ENCODE measurements around the gene RNF112. TPM values are rescaled to one million over a fixed set of nuclear protein-coding genes. Genes with fewer than 3 reads are reported as not detected.
A peak's percentile ranks its signal among the peaks of the same experiment; 100 is the strongest.

The RNF112 gene
- total RNA-seq, 1 experiment from 2014 or later, result 0.09 TPM

GRCh38 chr17:19399750-19400450, 11.1 kb upstream of the RNF112 start:
- H3K9me3 ChIP-seq (ENCODE audit: low read depth, low read length, poor library complexity, severe bottlenecking), result no peaks in the 10 kb centered on the region
- peaks cover 24% of the 10 kb centered on the region for H3K4me1 ChIP-seq (ENCODE audit: insufficient read depth, low read length, poor library complexity, severe bottlenecking)
- BruUV-seq (replicated peaks), result no TSS peak
- no peak overlapping the region for H3K27ac ChIP-seq (ENCODE audit: low read depth, low read length, poor library complexity, severe bottlenecking)
- no peaks in the 10 kb centered on the region for H3K36me3 ChIP-seq (ENCODE audit: insufficient read depth, low read length, poor library complexity, severe bottlenecking)
- intact Hi-C loops (cut with micrococcal nuclease; ENCODE audit: unreplicated experiment), result no loop called here
- ChIA-PET CTCF (no interaction called here), POLR2A (ENCODE audit: low non-redundant PET) (no interaction called here)
- DNase-seq (ENCODE audit: low spot score), result no peak
- no peak overlapping the region for H3K4me3 ChIP-seq (ENCODE audit: low read depth, low read length, poor library complexity, severe bottlenecking)
- H3K27me3 ChIP-seq (replicated peaks; ENCODE audit: insufficient read depth, low read depth, low read length, poor library complexity), result no peaks in the 10 kb centered on the region
- no peak for TF ChIP-seq CTCF (conservative IDR thresholded peaks at IDR 0.05; ENCODE audit: low read depth, low read length)

DNA sequence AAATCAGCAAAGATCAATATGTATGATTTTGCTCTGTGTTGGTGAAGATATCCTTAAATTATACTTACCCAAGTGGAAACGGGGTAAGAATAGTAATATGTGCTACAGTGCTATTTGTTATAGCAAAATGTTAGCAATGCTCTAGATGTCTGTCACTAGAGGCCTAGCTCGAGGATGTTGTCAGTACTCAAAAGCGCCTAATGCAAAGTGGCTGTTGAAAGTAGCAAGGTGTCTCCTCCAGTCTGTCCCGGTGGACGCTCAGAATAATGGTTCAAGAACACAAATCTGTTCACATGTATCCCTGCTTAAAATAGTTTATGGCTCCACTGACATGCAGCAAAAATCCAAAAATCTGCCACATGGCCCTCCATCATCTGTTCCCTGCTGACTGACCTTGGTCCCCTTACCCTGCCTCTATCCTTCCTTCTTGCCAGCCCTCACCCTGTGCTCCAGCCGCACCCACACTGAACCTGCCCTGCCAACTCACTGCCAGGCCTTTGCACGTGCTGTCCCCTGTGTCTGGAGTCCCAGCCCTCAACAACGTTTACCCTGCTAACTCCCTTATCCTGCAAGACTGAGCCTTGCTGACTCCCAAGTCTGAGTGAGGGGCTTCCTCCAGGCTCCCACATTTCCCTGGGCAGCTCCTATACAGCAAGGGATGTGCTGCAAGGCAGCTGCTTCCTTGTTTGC, 9.6 kb upstream of the RNF112 start:
- Histone ChIP-seq H3K4me3 (ENCODE audit: low read depth, low read length, poor library complexity, severe bottlenecking) (no peak overlapping the region), H3K27me3 (replicated peaks; ENCODE audit: insufficient read depth, low read depth, low read length, poor library complexity) (no peaks in the 10 kb centered on the region), H3K9me3 (ENCODE audit: low read depth, low read length, poor library complexity, severe bottlenecking) (no peaks in the 10 kb centered on the region), H3K4me1 (ENCODE audit: insufficient read depth, low read length, poor library complexity, severe bottlenecking) (peaks cover 24% of the 10 kb centered on the region), H3K36me3 (ENCODE audit: insufficient read depth, low read length, poor library complexity, severe bottlenecking) (no peaks in the 10 kb centered on the region), H3K27ac (ENCODE audit: low read depth, low read length, poor library complexity, severe bottlenecking) (no peak overlapping the region)
- no peak for DNase-seq (ENCODE audit: low spot score)
- intact Hi-C loops (cut with micrococcal nuclease; ENCODE audit: unreplicated experiment), result no loop called here
- no TSS peak for BruUV-seq (replicated peaks)
- TF ChIP-seq EZH2 (IDR thresholded peaks at IDR 0.05; ENCODE audit: borderline replicate concordance, low read depth, low read length, poor library complexity, severe bottlenecking) (no peak), CTCF (conservative IDR thresholded peaks at IDR 0.05; ENCODE audit: low read depth, low read length) (no peak)
- ChIA-PET CTCF (no interaction called here), POLR2A (ENCODE audit: low non-redundant PET) (no interaction called here)

DNA sequence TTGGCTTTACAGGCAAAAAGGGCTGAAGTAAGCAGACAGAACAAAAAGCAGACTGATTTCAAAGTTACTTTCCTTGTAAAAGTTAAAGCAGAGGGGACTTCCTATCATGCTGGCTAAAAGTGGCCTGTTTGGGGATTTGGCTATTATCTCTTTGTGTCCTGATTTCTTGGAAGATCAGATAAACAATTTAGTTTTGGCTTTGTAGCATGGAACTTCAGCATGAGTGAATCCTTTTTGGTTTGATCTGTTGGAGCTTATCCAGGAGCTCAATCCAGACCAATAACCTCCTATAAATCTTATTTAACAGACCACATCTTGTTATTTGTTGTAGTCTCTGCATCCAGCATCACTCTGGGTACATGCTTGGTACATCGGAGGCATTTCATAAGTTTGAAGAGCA, 8.9 kb upstream of the RNF112 start:
- H3K4me3 ChIP-seq (ENCODE audit: low read depth, low read length, poor library complexity, severe bottlenecking), result no peak overlapping the region
- intact Hi-C loops (cut with micrococcal nuclease; ENCODE audit: unreplicated experiment), result no loop called here
- no peaks in the 10 kb centered on the region for H3K36me3 ChIP-seq (ENCODE audit: insufficient read depth, low read length, poor library complexity, severe bottlenecking)
- TF ChIP-seq EZH2 (IDR thresholded peaks at IDR 0.05; ENCODE audit: borderline replicate concordance, low read depth, low read length, poor library complexity, severe bottlenecking) (no peak), CTCF (conservative IDR thresholded peaks at IDR 0.05; ENCODE audit: low read depth, low read length) (no peak)
- peak; percentile 45 for DNase-seq (ENCODE audit: low spot score)
- no peak overlapping the region for H3K27ac ChIP-seq (ENCODE audit: low read depth, low read length, poor library complexity, severe bottlenecking)
- ChIA-PET POLR2A (ENCODE audit: low non-redundant PET) (no interaction called here), CTCF (no interaction called here)
- peaks cover 24% of the 10 kb centered on the region for H3K4me1 ChIP-seq (ENCODE audit: insufficient read depth, low read length, poor library complexity, severe bottlenecking)
- no peaks in the 10 kb centered on the region for H3K27me3 ChIP-seq (replicated peaks; ENCODE audit: insufficient read depth, low read depth, low read length, poor library complexity)
- no TSS peak for BruUV-seq (replicated peaks)
- no peaks in the 10 kb centered on the region for H3K9me3 ChIP-seq (ENCODE audit: low read depth, low read length, poor library complexity, severe bottlenecking)

All from A673 (cell line).